Keratinocyte (primary cell): ENCODE measurements around the gene HPSE2. TPM values are rescaled to one million over a fixed set of nuclear protein-coding genes. Genes with fewer than 3 reads are reported as not detected.

Experiments used
- DNase-seq: peaks from one replicate; pipeline ENCODE4 v3.0.0-alpha.2; 2011; ENCODE audit warnings: low read depth, missing footprints, low spot score
- FAIRE-seq: peaks from 2 replicates; lab custom pipeline; 2011; peaks lifted over from hg19 to GRCh38; lab: Jason Lieb, UNC
- H2AFZ ChIP-seq: 2 replicates; pipeline ENCODE4 v1.6.0; 2012; ENCODE audit warnings: low read length, control low read depth, inconsistent platforms; ENCODE audit not compliant: control insufficient read depth
- H3K27ac ChIP-seq: 2 replicates; pipeline ENCODE4 v1.5.1; 2011; ENCODE audit warnings: low read length; ENCODE audit not compliant: control insufficient read depth, insufficient read depth
- H3K27me3 ChIP-seq: 3 replicates; pipeline ENCODE4 v1.6.0; 2011; ENCODE audit warnings: low read length; ENCODE audit not compliant: control insufficient read depth, insufficient read depth; ENCODE audit errors: extremely low read depth
- H3K36me3 ChIP-seq, 2 experiments: 2 replicates in 1 of 2; 3 replicates in 1 of 2; pipeline ENCODE4 v1.5.1; 2011; ENCODE audit warnings: low read length in 2 of 2, mild to moderate bottlenecking in 1 of 2; ENCODE audit not compliant: control insufficient read depth in 2 of 2, insufficient read depth in 2 of 2; ENCODE audit errors: extremely low read depth in 1 of 2
- H3K4me1 ChIP-seq: 3 replicates; pipeline ENCODE4 v1.5.1; 2011; ENCODE audit warnings: low read length; ENCODE audit not compliant: control insufficient read depth, insufficient read depth; ENCODE audit errors: extremely low read depth
- H3K4me2 ChIP-seq: 3 replicates; pipeline ENCODE4 v1.6.0; 2011; ENCODE audit warnings: low read depth, low read length; ENCODE audit not compliant: control insufficient read depth, insufficient read depth; ENCODE audit errors: extremely low read depth
- H3K4me3 ChIP-seq, 3 experiments: fragments of 200-600 bp in 1 of 3; sonication (generic) in 1 of 3; 2 replicates in 2 of 3; 3 replicates in 1 of 3; pipeline ENCODE4 v1.5.1; 2011 to 2016; ENCODE audit warnings: low read length in 3 of 3, mild to moderate bottlenecking in 3 of 3, control low read depth in 2 of 3, inconsistent platforms in 1 of 3, low read depth in 1 of 3, mixed read lengths in 1 of 3, mixed run types in 1 of 3, moderate library complexity in 1 of 3; ENCODE audit not compliant: control insufficient read depth in 2 of 3, insufficient read depth in 2 of 3; ENCODE audit errors: extremely low read depth in 1 of 3
- H3K79me2 ChIP-seq: 2 replicates; pipeline ENCODE4 v1.6.0; 2012; ENCODE audit warnings: low read length; ENCODE audit not compliant: control insufficient read depth, insufficient read depth
- H3K9ac ChIP-seq: 3 replicates; pipeline ENCODE4 v1.6.0; 2011; ENCODE audit warnings: low read length; ENCODE audit not compliant: control insufficient read depth, insufficient read depth; ENCODE audit errors: extremely low read depth
- H3K9me1 ChIP-seq: 3 replicates; pipeline ENCODE4 v1.6.0; 2011; ENCODE audit warnings: low read length; ENCODE audit not compliant: control insufficient read depth, insufficient read depth; ENCODE audit errors: extremely low read depth
- H3K9me3 ChIP-seq: 2 replicates; pipeline ENCODE4 v1.5.1; 2012; ENCODE audit warnings: low read depth, low read length; ENCODE audit not compliant: control insufficient read depth
- H4K20me1 ChIP-seq: 3 replicates; pipeline ENCODE4 v1.6.0; 2011; ENCODE audit warnings: low read length; ENCODE audit not compliant: control insufficient read depth, insufficient read depth; ENCODE audit errors: extremely low read depth
- CTCF ChIP-seq, 3 experiments: IDR thresholded peaks in 1 of 3; conservative IDR thresholded peaks in 1 of 3; optimal IDR thresholded peaks in 1 of 3; 2 replicates in 2 of 3; 3 replicates in 1 of 3; pipeline versions ENCODE3 to v1.5.1; 2011; ENCODE audit warnings: low read length in 3 of 3, mild to moderate bottlenecking in 3 of 3, moderate library complexity in 2 of 3, control low read depth in 1 of 3, inconsistent platforms in 1 of 3; ENCODE audit not compliant: insufficient read depth in 2 of 3; ENCODE audit errors: extremely low read depth in 1 of 3
- EZH2 ChIP-seq: IDR thresholded peaks from one replicate; pipeline ENCODE4 v1.6.1; 2012; ENCODE audit warnings: inconsistent platforms, mild to moderate bottlenecking, low read length, moderate library complexity
- dilution Hi-C: fragments of 300-500 bp; cut with MboI; formaldehyde crosslinking; loops from one replicate; pipeline ENCODE4 v1.7.0; 2020; ENCODE audit warnings: low sequenced_read_pairs; ENCODE audit not compliant: extremely low pct_ligation_motif_present
- polyA plus RNA-seq, 5 experiments: library from polyadenylated mRNA; depleted of rRNA in 3 of 5; stranded (reverse) in 3 of 5; stranded (forward) in 1 of 5; unstranded in 1 of 5; fragments of >200 nt; gene quantifications; 1 replicate in 1 of 5; 2 replicates in 3 of 5; 3 replicates in 1 of 5; pipeline versions ENCODE4 v1.2.1 to v1.2.3, GENCODE V29; 2011 to 2012; ENCODE audit warnings: missing spikeins in 2 of 5, low read depth in 1 of 5, low replicate concordance in 1 of 5

HPSE2 gene
- polyA plus RNA-seq, 1 donor (not counting 4 experiments of a cell fraction or from before 2014, with no cell fraction given) = 0.01 TPM

DNA sequence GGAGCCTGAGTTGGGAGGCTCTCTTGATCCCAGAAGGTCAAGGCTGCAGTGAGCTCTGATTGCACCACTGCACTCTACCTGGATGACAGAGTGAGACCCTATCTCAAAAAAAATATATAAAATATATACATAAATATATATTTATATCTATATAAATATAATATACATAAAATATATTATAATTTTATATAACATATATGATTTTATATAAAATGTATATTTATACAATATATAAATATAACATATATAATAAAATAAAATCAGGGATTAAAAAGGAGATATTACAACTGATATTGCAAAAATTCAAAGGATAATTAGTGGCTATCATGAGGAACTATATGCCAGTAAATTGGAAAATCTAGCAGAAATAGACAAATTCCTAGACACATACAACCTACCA, 435.4 kb downstream of the HPSE2 start:
- Histone ChIP-seq H3K4me3 (no peak overlapping the region), H3K9me1 (no peaks in the 10 kb centered on the region), H3K36me3 (no peaks in the 10 kb centered on the region), H3K27ac (no peak overlapping the region), H3K4me2 (no peak overlapping the region), H4K20me1 (no peaks in the 10 kb centered on the region), H3K4me1 (no peaks in the 10 kb centered on the region), H2AFZ (no peak overlapping the region), H3K27me3 (no peaks in the 10 kb centered on the region), H3K79me2 (no peaks in the 10 kb centered on the region), H3K9ac (no peak overlapping the region), H3K9me3 (no peaks in the 10 kb centered on the region)
- TF ChIP-seq EZH2 (no peak), CTCF (optimal IDR thresholded peaks at IDR 0.05 in 1 of 3, IDR thresholded peaks at IDR 0.05 in 1 of 3, conservative IDR thresholded peaks at IDR 0.05 in 1 of 3; ENCODE audit: extremely low read depth in 1 of 3, insufficient read depth in 2 of 3, low read length in 3 of 3) (no peak)
- dilution Hi-C loops = no loop called here
- DNase-seq = no peak
- FAIRE-seq = no peak

GRCh38 chr10:98795467-98795866, 440.2 kb downstream of the HPSE2 start:
- Histone ChIP-seq H3K36me3 (no peaks in the 10 kb centered on the region), H3K4me3 (no peak overlapping the region), H3K79me2 (no peaks in the 10 kb centered on the region), H3K9me1 (no peaks in the 10 kb centered on the region), H2AFZ (no peak overlapping the region), H3K27me3 (no peaks in the 10 kb centered on the region), H3K4me2 (no peak overlapping the region), H3K9ac (no peak overlapping the region), H3K27ac (no peak overlapping the region), H3K4me1 (no peaks in the 10 kb centered on the region), H3K9me3 (no peaks in the 10 kb centered on the region), H4K20me1 (no peaks in the 10 kb centered on the region)
- no peak for DNase-seq
- no peak for TF ChIP-seq EZH2
- no peak for TF ChIP-seq CTCF (optimal IDR thresholded peaks at IDR 0.05 in 1 of 3, IDR thresholded peaks at IDR 0.05 in 1 of 3, conservative IDR thresholded peaks at IDR 0.05 in 1 of 3; ENCODE audit: extremely low read depth in 1 of 3, insufficient read depth in 2 of 3, low read length in 3 of 3)
- dilution Hi-C loops = no loop called here
- no peak for FAIRE-seq
